ENCODE data around the gene STIM2. TPM values are rescaled to one million over a fixed set of nuclear protein-coding genes. Genes with fewer than 3 reads are reported as not detected.
"Not testable (repeated sequence)": the region's sequence is repeated elsewhere in the genome, so short reads cannot be mapped to it uniquely, and the experiment has no call there.

STIM2 gene
- total and polyA plus RNA-seq, 9 of the 15 experiments (the other 6 are each of a cell fraction or from before 2014, with no cell fraction given): 7.2 to 26.8 (median 15.4) TPM

GRCh38 chr4:26826721-26827120, 33.9 kb upstream of the STIM2 start (continued):
- TF ChIP-seq GMEB1 (CRISPR knock-in tag; IDR thresholded peaks at IDR 0.05) (no peak), KAT2B (IDR thresholded peaks at IDR 0.05; ENCODE audit: low read depth, low read length) (no peak), ZZZ3 (IDR thresholded peaks at IDR 0.05) (no peak), ESRRB (CRISPR knock-in tag; IDR thresholded peaks at IDR 0.05; ENCODE audit: borderline replicate concordance) (no peak), ZNF668 (CRISPR knock-in tag; IDR thresholded peaks at IDR 0.05) (no peak), ZC3H8 (IDR thresholded peaks at IDR 0.05) (no peak), RNF2 (IDR thresholded peaks at IDR 0.05) (no peak), ZC3H4 (CRISPR knock-in tag; IDR thresholded peaks at IDR 0.05; ENCODE audit: borderline replicate concordance) (no peak), NFE2L1 (tag; IDR thresholded peaks at IDR 0.05; ENCODE audit: borderline replicate concordance, low read depth) (no peak)

- H3K4me3 ChIP-seq; H4K20me1 ChIP-seq (replicated peaks; ENCODE audit: control insufficient read depth, insufficient read depth, low read length); intact Hi-C loops (cut with micrococcal nuclease); H3K27ac ChIP-seq (ENCODE audit: extremely low read depth, low read depth, low read length); in situ Hi-C loops (cut with MboI); H3K79me2 ChIP-seq (ENCODE audit: control insufficient read depth, insufficient read depth, low read length); H3K4me2 ChIP-seq (ENCODE audit: insufficient read depth, low read length); FAIRE-seq; H3K9me3 ChIP-seq (replicated peaks; ENCODE audit: control insufficient read depth, insufficient read depth, low read depth, low read length); H3K36me3 ChIP-seq (ENCODE audit: control insufficient read depth, insufficient read depth, low read length); DNase-seq (ENCODE audit: extremely low read depth in 1 of 4, low spot score in 3 of 4); CTCF ChIA-PET (ENCODE audit: low intra/inter-chr PET ratio); H3K4me1 ChIP-seq (replicated peaks in 1 of 2; ENCODE audit: control insufficient read depth in 2 of 2, insufficient read depth in 2 of 2, low read length in 2 of 2); BruUV-seq (replicated peaks); H3K9ac ChIP-seq (ENCODE audit: insufficient read depth in 1 of 2, low read depth in 2 of 2, low read length in 2 of 2); H3K27me3 ChIP-seq (ENCODE audit: control insufficient read depth in 2 of 2, insufficient read depth in 2 of 2, low read length in 2 of 2); H3K9me1 ChIP-seq (ENCODE audit: control insufficient read depth, insufficient read depth, low read length); ATAC-seq; H2AFZ ChIP-seq (ENCODE audit: low read depth, low read length): not testable (repeated sequence)
- WGBS (ENCODE audit: insufficient coverage, low coverage, missing lambda C conversion rate): 50% methylated on average over 6 of the region's 6 CpGs
- POLR2A ChIA-PET: interaction anchor here (0.7 kb wide), 1 partner anchor 12 kb away, joined by 3 read pairs; no protein-coding TSS in a partner anchor
Measured at GRCh38 chr4:26827336-26827735, 33.3 kb upstream of the STIM2 start.

Data from K562 (cell line).